ENCODE measurements around the gene ZFPM1. TPM values are rescaled to one million over a fixed set of nuclear protein-coding genes. Genes with fewer than 3 reads are reported as not detected.

Gene ZFPM1
- total RNA-seq, 2 donors from 2014 or later = 1.7 to 2.4 TPM

DNA sequence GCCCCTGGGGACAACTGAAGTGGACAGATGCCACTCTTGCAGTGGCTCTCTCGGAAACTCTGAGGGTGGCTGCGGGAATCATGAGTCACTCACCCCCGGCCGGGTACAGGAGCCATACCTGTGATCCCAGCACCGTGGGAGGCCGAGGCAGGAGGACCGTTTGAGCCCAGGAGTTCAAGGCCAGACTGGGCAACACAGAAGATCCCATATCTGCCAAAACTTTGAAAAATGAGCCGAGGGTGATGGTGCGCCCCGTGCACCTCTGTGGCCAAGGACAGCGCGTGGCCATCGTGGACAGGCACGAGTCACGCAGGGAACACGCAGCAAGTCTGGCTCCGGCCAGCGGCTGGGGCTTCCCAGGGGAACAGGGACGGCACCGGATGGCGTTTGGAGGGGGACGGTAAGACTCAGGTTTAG lies 75.8 kb downstream of the ZFPM1 start:
- no peaks in the 10 kb centered on the region for H3K36me3 ChIP-seq

DNA sequence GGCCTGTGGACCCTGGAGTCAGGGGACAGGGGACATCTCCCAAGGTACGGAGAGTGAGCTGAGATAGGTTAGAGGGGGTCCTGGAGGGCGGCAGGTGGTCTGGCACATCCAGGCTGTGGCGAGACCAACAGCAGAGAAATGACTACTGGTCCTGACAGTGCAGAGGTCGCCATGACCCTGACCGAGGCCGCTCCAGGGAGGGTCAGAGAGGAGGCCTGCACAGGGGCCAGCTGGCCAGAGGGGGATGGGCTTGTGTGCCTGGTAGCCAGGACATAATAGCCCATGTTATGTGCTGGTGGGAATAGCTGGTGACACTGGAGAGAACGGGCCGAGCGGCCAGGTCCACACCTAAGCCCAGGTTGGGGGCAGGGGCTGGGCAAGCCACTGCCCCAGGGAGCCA lies 76.5 kb downstream of the ZFPM1 start:
- TF ChIP-seq, protein P1, sequence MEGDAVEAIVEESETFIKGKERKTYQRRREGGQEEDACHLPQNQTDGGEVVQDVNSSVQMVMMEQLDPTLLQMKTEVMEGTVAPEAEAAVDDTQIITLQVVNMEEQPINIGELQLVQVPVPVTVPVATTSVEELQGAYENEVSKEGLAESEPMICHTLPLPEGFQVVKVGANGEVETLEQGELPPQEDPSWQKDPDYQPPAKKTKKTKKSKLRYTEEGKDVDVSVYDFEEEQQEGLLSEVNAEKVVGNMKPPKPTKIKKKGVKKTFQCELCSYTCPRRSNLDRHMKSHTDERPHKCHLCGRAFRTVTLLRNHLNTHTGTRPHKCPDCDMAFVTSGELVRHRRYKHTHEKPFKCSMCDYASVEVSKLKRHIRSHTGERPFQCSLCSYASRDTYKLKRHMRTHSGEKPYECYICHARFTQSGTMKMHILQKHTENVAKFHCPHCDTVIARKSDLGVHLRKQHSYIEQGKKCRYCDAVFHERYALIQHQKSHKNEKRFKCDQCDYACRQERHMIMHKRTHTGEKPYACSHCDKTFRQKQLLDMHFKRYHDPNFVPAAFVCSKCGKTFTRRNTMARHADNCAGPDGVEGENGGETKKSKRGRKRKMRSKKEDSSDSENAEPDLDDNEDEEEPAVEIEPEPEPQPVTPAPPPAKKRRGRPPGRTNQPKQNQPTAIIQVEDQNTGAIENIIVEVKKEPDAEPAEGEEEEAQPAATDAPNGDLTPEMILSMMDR (IDR thresholded peaks at IDR 0.05) = no peak
- no peak overlapping the region for H3K27ac ChIP-seq
- H3K36me3 ChIP-seq = no peaks in the 10 kb centered on the region
- DNase-seq (ENCODE audit: low spot score) = no peak
- no peaks in the 10 kb centered on the region for H3K27me3 ChIP-seq
- no peaks in the 10 kb centered on the region for H3K9me3 ChIP-seq
- no peak overlapping the region for H3K4me3 ChIP-seq
- H3K4me1 ChIP-seq = peaks cover 0 to 37% of the 10 kb centered on the region in 2 donors

More for the DNA sequence above, 75.8 kb downstream of the ZFPM1 start:
- H3K4me3 ChIP-seq = no peak overlapping the region
- no peak for DNase-seq (ENCODE audit: low spot score)
- peaks cover 0 to 43% of the 10 kb centered on the region in 2 donors for H3K4me1 ChIP-seq
- H3K9me3 ChIP-seq = no peaks in the 10 kb centered on the region
- TF ChIP-seq, protein P1 (IDR thresholded peaks at IDR 0.05) = no peak
- H3K27ac ChIP-seq = no peak overlapping the region
- no peaks in the 10 kb centered on the region for H3K27me3 ChIP-seq

DNA sequence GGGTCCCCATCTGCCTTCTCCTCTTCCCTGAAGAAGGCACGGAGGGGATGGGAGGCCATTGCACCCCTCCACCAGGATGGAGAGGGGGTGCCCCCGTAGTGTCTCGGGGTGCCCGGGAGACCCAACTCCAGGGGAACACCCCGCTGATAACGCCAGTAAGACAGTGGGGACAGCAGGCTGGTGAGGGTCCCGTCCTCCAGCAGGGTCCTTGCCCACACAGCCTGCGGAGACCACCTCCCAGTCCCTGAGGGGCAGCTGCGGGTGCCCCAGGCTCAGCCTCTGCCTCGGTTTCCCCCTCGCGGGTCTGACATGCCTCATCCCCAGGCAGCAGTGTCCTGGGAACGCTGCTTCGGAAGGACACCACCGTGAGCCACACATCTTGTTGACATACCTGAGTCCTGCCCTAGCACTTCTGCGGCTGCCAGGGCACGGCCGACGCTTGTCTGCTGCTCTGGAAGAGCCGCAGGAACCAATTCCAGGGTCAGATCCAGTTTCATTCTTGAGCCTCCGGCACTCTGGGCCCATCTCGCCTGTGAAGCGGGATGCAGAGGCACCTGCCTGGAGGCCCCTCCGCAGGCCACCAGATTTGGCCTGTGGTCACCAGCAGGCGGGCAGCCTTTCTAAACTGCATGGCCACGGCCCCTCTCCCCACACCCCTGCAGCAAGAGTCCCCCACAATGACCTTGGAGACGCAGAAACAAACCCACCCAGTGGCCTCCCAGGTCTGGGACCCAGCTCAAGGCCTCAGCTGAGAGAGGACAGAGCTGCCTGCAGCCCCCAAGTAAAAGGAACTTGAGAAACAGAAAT lies 77.2 kb downstream of the ZFPM1 start:
- H3K9me3 ChIP-seq = no peaks in the 10 kb centered on the region
- no peak for DNase-seq (ENCODE audit: low spot score)
- TF ChIP-seq, protein P1 (IDR thresholded peaks at IDR 0.05) = no peak
- H3K27me3 ChIP-seq = no peaks in the 10 kb centered on the region
- no peaks in the 10 kb centered on the region for H3K36me3 ChIP-seq
- H3K4me1 ChIP-seq = peaks cover 0 to 36% of the 10 kb centered on the region in 2 donors
- H3K4me3 ChIP-seq = no peak overlapping the region
- H3K27ac ChIP-seq = no peak overlapping the region

DNA sequence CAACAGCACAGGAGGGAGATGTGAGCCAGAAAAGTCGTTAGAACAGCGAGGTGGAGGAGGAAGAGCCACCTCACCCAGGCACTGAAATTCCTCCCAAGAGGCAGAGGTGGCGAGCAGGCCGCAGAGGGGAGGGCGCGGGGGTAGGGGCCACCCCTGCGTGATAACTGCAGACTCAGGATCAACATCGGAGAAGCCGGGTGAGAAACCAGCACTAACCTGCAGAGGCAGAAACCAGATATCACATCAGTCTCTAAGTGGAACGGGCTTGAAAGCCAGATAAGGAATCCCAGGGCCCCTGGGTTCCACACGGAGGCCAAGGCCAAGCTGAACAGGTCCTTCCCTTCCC lies 77.8 kb downstream of the ZFPM1 start:
- peaks cover 0 to 36% of the 10 kb centered on the region in 2 donors for H3K4me1 ChIP-seq
- no peak for DNase-seq (ENCODE audit: low spot score)
- TF ChIP-seq, protein P1 (IDR thresholded peaks at IDR 0.05) = no peak

DNA sequence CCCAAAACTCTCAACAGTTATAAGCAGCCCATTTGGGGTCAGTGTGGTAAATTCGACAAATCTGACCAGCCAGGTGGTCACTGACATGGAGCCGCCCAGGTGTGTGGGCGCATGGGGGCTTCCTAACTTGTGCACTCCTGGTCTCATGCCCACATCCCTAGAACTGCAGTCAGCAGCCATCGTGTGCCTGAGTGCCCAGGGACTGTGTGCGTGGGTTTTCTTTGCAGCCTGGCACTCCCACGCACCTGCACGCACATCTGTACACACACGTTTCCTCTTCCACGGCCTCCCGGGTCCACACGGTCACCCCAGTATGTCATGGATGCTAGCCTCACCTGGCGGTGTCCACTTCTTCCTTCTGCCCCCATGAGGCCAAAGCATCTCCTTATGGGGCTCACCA lies 78.3 kb downstream of the ZFPM1 start:
- peaks cover 0 to 34% of the 10 kb centered on the region in 2 donors for H3K4me1 ChIP-seq
- DNase-seq (ENCODE audit: low spot score) = no peak
- TF ChIP-seq, protein P1 (IDR thresholded peaks at IDR 0.05) = no peak
- H3K27ac ChIP-seq = no peak overlapping the region
- no peaks in the 10 kb centered on the region for H3K36me3 ChIP-seq
- H3K9me3 ChIP-seq = no peaks in the 10 kb centered on the region
- no peaks in the 10 kb centered on the region for H3K27me3 ChIP-seq
- H3K4me3 ChIP-seq = no peak overlapping the region

More for the DNA sequence above, 77.8 kb downstream of the ZFPM1 start:
- Histone ChIP-seq H3K4me3 (no peak overlapping the region), H3K27me3 (no peaks in the 10 kb centered on the region), H3K27ac (no peak overlapping the region), H3K9me3 (no peaks in the 10 kb centered on the region), H3K36me3 (no peaks in the 10 kb centered on the region)
